OCI-LY3 (cell line): ENCODE measurements around the gene AP3S1.
"Not testable (repeated sequence)": the region's sequence is repeated elsewhere in the genome, so short reads cannot be mapped to it uniquely, and the experiment has no call there.

Experiments used
- H2AFZ ChIP-seq: fragments of 200-600, 300-600 bp; shearing (Covaris generic); 2 replicates; pipeline ENCODE4 v1.6.0; 2014; ENCODE audit warnings: antibody characterized with exemption, low read depth, low read length
- H3K27ac ChIP-seq: fragments of 200-600, 300-600 bp; sonication (generic); 2 replicates; pipeline ENCODE4 v1.5.1; 2014; ENCODE audit warnings: mild to moderate bottlenecking, low read length, moderate library complexity, mixed read lengths
- H3K27me3 ChIP-seq: fragments of 200-600, 300-600 bp; sonication (generic); 2 replicates; pipeline ENCODE4 v1.6.1; 2014; ENCODE audit warnings: low read depth, low read length, mixed read lengths
- H3K36me3 ChIP-seq: fragments of 200-600, 300-600 bp; sonication (generic); replicated peaks from 2 replicates; pipeline ENCODE3; 2014; ENCODE audit warnings: low read depth, low read length, mixed read lengths
- H3K4me1 ChIP-seq: fragments of 300-600, 200-600 bp; sonication (generic); 2 replicates; pipeline ENCODE4 v1.6.1; 2014; ENCODE audit warnings: low read length, mixed read lengths
- H3K4me2 ChIP-seq: fragments of 200-600, 300-600 bp; sonication (generic); 2 replicates; pipeline ENCODE4 v1.6.1; 2014; ENCODE audit warnings: low read length, mixed read lengths
- H3K4me3 ChIP-seq: fragments of 300-600, 200-600 bp; sonication (generic); 2 replicates; pipeline ENCODE4 v1.5.1; 2014; ENCODE audit warnings: antibody characterized with exemption, mild to moderate bottlenecking, low read length, moderate library complexity
- H3K79me2 ChIP-seq: fragments of 300-600, 200-600 bp; shearing (Covaris generic); 2 replicates; pipeline ENCODE4 v1.6.1; 2014; ENCODE audit warnings: mild to moderate bottlenecking, low read length, mixed read lengths
- H3K9ac ChIP-seq: fragments of 300-600, 200-600 bp; shearing (Covaris generic); 2 replicates; pipeline ENCODE4 v1.6.0; 2014; ENCODE audit warnings: mild to moderate bottlenecking, low read length, moderate library complexity
- H3K9me3 ChIP-seq: fragments of 200-600, 300-600 bp; shearing (Covaris generic); 2 replicates; pipeline ENCODE4 v1.6.1; 2014; ENCODE audit warnings: low read length, mixed read lengths; ENCODE audit not compliant: insufficient read depth
- H4K20me1 ChIP-seq: fragments of 200-600, 300-600 bp; sonication (generic); 2 replicates; pipeline ENCODE4 v1.6.1; 2016; ENCODE audit warnings: low read length, mixed read lengths; ENCODE audit not compliant: insufficient read depth
- CTCF ChIP-seq: fragments of 200-600, 300-600 bp; sonication (generic); IDR thresholded peaks from 2 replicates; pipeline ENCODE4 v1.5.1; 2014; ENCODE audit warnings: antibody characterized with exemption, low read length, low read depth
- EZH2phosphoT487 ChIP-seq: fragments of 200-600 bp; shearing (Covaris generic); IDR thresholded peaks from 2 replicates; pipeline ENCODE4 v1.6.1; 2018; ENCODE audit warnings: antibody characterized with exemption, mixed run types, low read depth

AP3S1 gene

GRCh38 chr5:115920171-115920725, 78.5 kb downstream of the AP3S1 start:
- no peaks in the 10 kb centered on the region for H4K20me1 ChIP-seq
- H3K79me2 ChIP-seq = no peaks in the 10 kb centered on the region
- H3K9me3 ChIP-seq = no peaks in the 10 kb centered on the region
- H3K4me3 ChIP-seq = no peak overlapping the region
- H3K36me3 ChIP-seq = no peaks in the 10 kb centered on the region
- no peaks in the 10 kb centered on the region for H3K4me1 ChIP-seq
- TF ChIP-seq CTCF (no peak), EZH2phosphoT487 (no peak)
- H3K9ac ChIP-seq = no peak overlapping the region
- no peak overlapping the region for H2AFZ ChIP-seq
- no peak overlapping the region for H3K27ac ChIP-seq
- H3K27me3 ChIP-seq = no peaks in the 10 kb centered on the region
- H3K4me2 ChIP-seq = no peak overlapping the region

DNA sequence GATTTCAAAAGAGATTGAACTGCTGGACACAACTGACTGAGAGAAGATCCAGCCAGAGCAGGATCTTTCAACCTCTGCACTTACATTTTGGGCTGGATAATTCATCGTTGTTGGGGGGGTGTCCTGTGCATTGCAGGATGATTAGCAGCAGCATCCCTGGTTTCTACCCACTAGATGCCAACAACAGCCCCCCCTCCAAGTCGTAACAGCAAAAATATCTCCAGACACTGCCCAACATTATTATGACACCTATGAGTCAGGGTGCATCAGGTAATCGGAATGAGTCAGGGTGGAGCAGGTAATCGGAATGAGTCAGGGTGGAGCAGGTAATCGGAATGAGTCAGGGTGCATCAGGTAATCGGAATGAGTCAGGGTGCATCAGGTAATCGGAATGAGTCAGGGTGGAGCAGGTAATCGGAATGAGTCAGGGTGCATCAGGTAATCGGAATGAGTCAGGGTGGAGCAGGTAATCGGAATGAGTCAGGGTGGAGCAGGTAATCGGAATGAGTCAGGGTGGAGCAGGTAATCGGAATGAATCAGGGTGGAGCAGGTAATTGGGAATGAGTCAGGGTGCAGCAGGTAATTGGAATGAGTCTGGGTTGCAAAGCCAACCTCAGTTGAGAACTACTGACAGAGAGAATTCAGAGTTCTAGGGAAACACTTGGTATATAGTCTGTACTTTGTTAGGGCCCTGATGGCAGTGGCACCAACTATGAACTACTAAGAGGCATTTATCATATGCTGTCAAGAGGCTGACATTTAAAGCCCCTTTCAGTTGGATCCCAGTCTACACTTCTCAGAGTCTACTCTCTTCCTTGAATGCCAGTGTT, 87.1 kb downstream of the AP3S1 start:
- H3K36me3 ChIP-seq, H3K27me3 ChIP-seq, H2AFZ ChIP-seq, H3K4me2 ChIP-seq, H3K79me2 ChIP-seq, H4K20me1 ChIP-seq, H3K4me1 ChIP-seq, H3K27ac ChIP-seq, H3K9me3 ChIP-seq, H3K4me3 ChIP-seq, H3K9ac ChIP-seq: not testable (repeated sequence)

DNA sequence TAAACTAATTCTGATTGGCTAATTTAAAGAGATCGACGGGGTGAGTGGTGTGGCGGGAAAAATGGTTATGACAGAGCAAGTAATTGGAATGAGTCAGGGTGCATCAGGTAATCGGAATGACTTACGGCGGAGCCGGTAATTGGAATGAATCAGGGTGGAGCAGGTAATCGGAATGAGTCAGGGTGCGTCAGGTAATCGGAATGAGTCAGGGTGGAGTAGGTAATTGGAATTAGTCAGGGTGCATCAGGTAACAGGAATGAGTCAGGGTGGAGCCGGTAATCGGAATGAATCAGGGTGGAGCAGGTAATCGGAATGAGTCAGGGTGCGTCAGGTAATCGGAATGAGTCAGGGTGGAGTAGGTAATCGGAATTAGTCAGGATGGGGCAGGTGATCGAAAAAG, 88.4 kb downstream of the AP3S1 start:
- H3K4me1 ChIP-seq, H3K27me3 ChIP-seq, H3K4me3 ChIP-seq, H2AFZ ChIP-seq, H3K36me3 ChIP-seq, H3K9me3 ChIP-seq, H3K27ac ChIP-seq, H3K79me2 ChIP-seq, H3K4me2 ChIP-seq, H4K20me1 ChIP-seq, H3K9ac ChIP-seq: not testable (repeated sequence)

- H3K4me1 ChIP-seq = no peaks in the 10 kb centered on the region
- H3K4me3 ChIP-seq = no peak overlapping the region
- H3K36me3 ChIP-seq = no peaks in the 10 kb centered on the region
- H3K79me2 ChIP-seq = no peaks in the 10 kb centered on the region
- no peak overlapping the region for H2AFZ ChIP-seq
- no peaks in the 10 kb centered on the region for H3K9me3 ChIP-seq
- H4K20me1 ChIP-seq = no peaks in the 10 kb centered on the region
- H3K4me2 ChIP-seq = no peak overlapping the region
- H3K9ac ChIP-seq = no peak overlapping the region
- no peaks in the 10 kb centered on the region for H3K27me3 ChIP-seq
- H3K27ac ChIP-seq = no peak overlapping the region
- no peak for TF ChIP-seq EZH2phosphoT487
- TF ChIP-seq CTCF = no peak
Measured at GRCh38 chr5:115930630-115931337, 89.0 kb downstream of the AP3S1 start.

DNA sequence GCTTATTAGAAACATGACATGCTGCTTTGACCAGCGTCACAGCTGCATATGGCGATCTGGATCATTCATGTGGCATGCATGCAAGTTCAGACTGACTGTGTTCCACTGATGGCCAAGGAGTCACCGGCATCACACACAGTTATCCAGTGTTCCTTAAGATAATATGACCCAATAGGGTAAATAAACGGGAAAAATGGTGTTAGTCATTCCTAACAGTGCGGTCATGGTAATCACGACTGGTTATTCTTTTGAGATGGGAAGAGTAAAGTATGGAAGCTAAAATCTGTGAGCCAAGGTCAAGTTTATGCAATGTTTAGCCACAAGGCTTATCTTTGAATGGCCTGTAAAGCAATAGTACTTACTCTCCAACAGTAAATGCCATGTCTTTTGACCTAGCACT, 91.3 kb downstream of the AP3S1 start:
- TF ChIP-seq EZH2phosphoT487 (no peak), CTCF (no peak)
- no peaks in the 10 kb centered on the region for H3K79me2 ChIP-seq

More for the DNA sequence above, 91.3 kb downstream of the AP3S1 start:
- H4K20me1 ChIP-seq = no peaks in the 10 kb centered on the region
- no peak overlapping the region for H3K4me2 ChIP-seq
- no peak overlapping the region for H3K4me3 ChIP-seq
- no peaks in the 10 kb centered on the region for H3K27me3 ChIP-seq
- no peak overlapping the region for H2AFZ ChIP-seq
- H3K4me1 ChIP-seq = no peaks in the 10 kb centered on the region
- no peak overlapping the region for H3K9ac ChIP-seq
- H3K36me3 ChIP-seq = no peaks in the 10 kb centered on the region
- H3K9me3 ChIP-seq = no peaks in the 10 kb centered on the region
- H3K27ac ChIP-seq = no peak overlapping the region
